Endothelial cell (in vitro differentiated cells): ENCODE results near the gene TEX2. TPM values are rescaled to one million over a fixed set of nuclear protein-coding genes. Genes with fewer than 3 reads are reported as not detected.
A peak's percentile ranks its signal among the peaks of the same experiment; 100 is the strongest.

Source experiments
- DNase-seq: peaks from one replicate; pipeline ENCODE4 v3.0.0; 2021; ENCODE audit warnings: low spot score
- H3K27ac Mint-ChIP-seq: one replicate; pipeline ENCODE4 v1.8.0; 2021; ENCODE audit warnings: mixed read lengths, inconsistent platforms; ENCODE audit not compliant: unreplicated experiment
- H3K27me3 Mint-ChIP-seq: one replicate; pipeline ENCODE4 v1.8.0; 2021; ENCODE audit warnings: mild to moderate bottlenecking, moderate library complexity, mixed read lengths, inconsistent platforms; ENCODE audit not compliant: unreplicated experiment
- H3K36me3 Mint-ChIP-seq: one replicate; pipeline ENCODE4 v1.8.0; 2021; ENCODE audit warnings: mild to moderate bottlenecking, low read depth, mixed read lengths, inconsistent platforms; ENCODE audit not compliant: unreplicated experiment
- H3K4me1 Mint-ChIP-seq: one replicate; pipeline ENCODE4 v1.8.0; 2021; ENCODE audit warnings: mild to moderate bottlenecking, mixed read lengths, inconsistent platforms; ENCODE audit not compliant: unreplicated experiment
- H3K4me3 Mint-ChIP-seq: one replicate; pipeline ENCODE4 v1.8.0; 2021; ENCODE audit warnings: mild to moderate bottlenecking, mixed read lengths, inconsistent platforms; ENCODE audit not compliant: unreplicated experiment
- H3K9me3 Mint-ChIP-seq: one replicate; pipeline ENCODE4 v1.8.0; 2021; ENCODE audit warnings: mixed read lengths, inconsistent platforms; ENCODE audit not compliant: unreplicated experiment
- CTCF ChIP-seq: fragments of 200-600 bp; sonication (generic); IDR thresholded peaks from one replicate; pipeline ENCODE4 v1.5.0; 2021; ENCODE audit warnings: antibody characterized with exemption; ENCODE audit not compliant: unreplicated experiment
- total RNA-seq: library from RNA; stranded (reverse); fragmentation: NEBNext Ultra II Directional; extraction: Animal tissue kit (Norgen Biotek cat#: 25700); gene quantifications from one replicate; pipeline ENCODE4 v1.2.1, GENCODE V29; 2021; ENCODE audit not compliant: unreplicated experiment

The TEX2 gene
- total RNA-seq, 1 donor from 2014 or later, result 16.3 TPM

GRCh38 chr17:64198331-64199090, 64.5 kb downstream of the TEX2 start:
- no peak for TF ChIP-seq CTCF
- no peak for DNase-seq
- no peaks in the 10 kb centered on the region for H3K36me3 Mint-ChIP-seq
- no peaks in the 10 kb centered on the region for H3K9me3 Mint-ChIP-seq
- H3K27ac Mint-ChIP-seq, result no peak overlapping the region
- peaks cover 40% of the 10 kb centered on the region for H3K4me1 Mint-ChIP-seq
- no peak overlapping the region for H3K4me3 Mint-ChIP-seq
- H3K27me3 Mint-ChIP-seq, result peaks cover 3% of the 10 kb centered on the region

- no peak for TF ChIP-seq CTCF
- Mint-ChIP-seq H3K9me3 (no peaks in the 10 kb centered on the region), H3K4me1 (peaks cover 31% of the 10 kb centered on the region), H3K27me3 (no peaks in the 10 kb centered on the region), H3K4me3 (no peak overlapping the region), H3K36me3 (no peaks in the 10 kb centered on the region), H3K27ac (no peak overlapping the region)
- DNase-seq, result no peak
Observed at GRCh38 chr17:64196601-64197000, 66.5 kb downstream of the TEX2 start.

- no peak overlapping the region for H3K4me3 Mint-ChIP-seq
- no peaks in the 10 kb centered on the region for H3K36me3 Mint-ChIP-seq
- no peak overlapping the region for H3K27ac Mint-ChIP-seq
- H3K9me3 Mint-ChIP-seq, result no peaks in the 10 kb centered on the region
- TF ChIP-seq CTCF, result no peak
- H3K4me1 Mint-ChIP-seq, result peaks cover 22% of the 10 kb centered on the region
- no peaks in the 10 kb centered on the region for H3K27me3 Mint-ChIP-seq
- DNase-seq, result no peak
Observed at GRCh38 chr17:64193561-64193960, 69.5 kb downstream of the TEX2 start.

- Mint-ChIP-seq H3K4me1 (peaks cover 22% of the 10 kb centered on the region), H3K36me3 (peaks cover under 1% of the 10 kb centered on the region), H3K27ac (no peak overlapping the region), H3K27me3 (peaks cover under 1% of the 10 kb centered on the region), H3K9me3 (no peaks in the 10 kb centered on the region), H3K4me3 (no peak overlapping the region)
- TF ChIP-seq CTCF, result no peak
- DNase-seq, result no peak
Observed at GRCh38 chr17:64192589-64192988, 70.5 kb downstream of the TEX2 start.

GRCh38 chr17:64190472-64190871, 72.6 kb downstream of the TEX2 start:
- H3K9me3 Mint-ChIP-seq, result no peaks in the 10 kb centered on the region
- H3K27me3 Mint-ChIP-seq, result peaks cover 3% of the 10 kb centered on the region
- peak overlapping the region; percentile 73 for H3K27ac Mint-ChIP-seq
- H3K4me1 Mint-ChIP-seq, result peaks cover 22% of the 10 kb centered on the region
- peaks cover 7% of the 10 kb centered on the region for H3K36me3 Mint-ChIP-seq
- H3K4me3 Mint-ChIP-seq, result no peak overlapping the region
- DNase-seq, result no peak
- no peak for TF ChIP-seq CTCF
